ENCODE measurements around the gene WASL. TPM values are rescaled to one million over a fixed set of nuclear protein-coding genes. Genes with fewer than 3 reads are reported as not detected.

Gene WASL
- total RNA-seq, 1 donor from 2014 or later, result 35.0 TPM

DNA sequence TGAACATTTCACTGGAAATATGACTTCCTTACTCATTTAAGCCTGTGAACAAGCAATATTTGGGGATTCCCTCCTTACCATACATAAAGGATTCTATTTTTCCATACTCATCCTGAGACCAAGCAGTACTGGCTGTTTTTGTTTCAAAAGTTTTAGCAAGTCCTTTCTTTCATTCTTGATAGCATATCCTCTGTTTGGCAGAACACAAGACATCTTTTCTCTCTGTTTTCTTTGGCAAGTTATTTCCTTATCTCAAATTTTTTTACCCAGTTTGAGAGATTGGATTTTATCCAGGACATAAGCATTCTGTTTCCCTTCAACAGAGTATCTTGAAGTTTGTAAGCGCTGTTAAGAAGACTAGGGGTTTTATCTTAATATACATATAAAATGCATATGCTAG, 3.0 kb upstream of the WASL start:
- DNase-seq (ENCODE audit: low spot score in 2 of 2, unreplicated experiment in 2 of 2), result no peak
- Mint-ChIP-seq H3K9me3 (no peaks in the 10 kb centered on the region), H3K36me3 (no peaks in the 10 kb centered on the region), H3K4me1 (peaks cover 40% of the 10 kb centered on the region), H3K27me3 (ENCODE audit: low read depth) (no peaks in the 10 kb centered on the region), H3K27ac (peak overlapping the region; percentile 83), H3K4me3 (peak overlapping the region; percentile 7)
- TF ChIP-seq, protein P1, sequence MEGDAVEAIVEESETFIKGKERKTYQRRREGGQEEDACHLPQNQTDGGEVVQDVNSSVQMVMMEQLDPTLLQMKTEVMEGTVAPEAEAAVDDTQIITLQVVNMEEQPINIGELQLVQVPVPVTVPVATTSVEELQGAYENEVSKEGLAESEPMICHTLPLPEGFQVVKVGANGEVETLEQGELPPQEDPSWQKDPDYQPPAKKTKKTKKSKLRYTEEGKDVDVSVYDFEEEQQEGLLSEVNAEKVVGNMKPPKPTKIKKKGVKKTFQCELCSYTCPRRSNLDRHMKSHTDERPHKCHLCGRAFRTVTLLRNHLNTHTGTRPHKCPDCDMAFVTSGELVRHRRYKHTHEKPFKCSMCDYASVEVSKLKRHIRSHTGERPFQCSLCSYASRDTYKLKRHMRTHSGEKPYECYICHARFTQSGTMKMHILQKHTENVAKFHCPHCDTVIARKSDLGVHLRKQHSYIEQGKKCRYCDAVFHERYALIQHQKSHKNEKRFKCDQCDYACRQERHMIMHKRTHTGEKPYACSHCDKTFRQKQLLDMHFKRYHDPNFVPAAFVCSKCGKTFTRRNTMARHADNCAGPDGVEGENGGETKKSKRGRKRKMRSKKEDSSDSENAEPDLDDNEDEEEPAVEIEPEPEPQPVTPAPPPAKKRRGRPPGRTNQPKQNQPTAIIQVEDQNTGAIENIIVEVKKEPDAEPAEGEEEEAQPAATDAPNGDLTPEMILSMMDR (IDR thresholded peaks at IDR 0.05; ENCODE audit: unreplicated experiment), result no peak

DNA sequence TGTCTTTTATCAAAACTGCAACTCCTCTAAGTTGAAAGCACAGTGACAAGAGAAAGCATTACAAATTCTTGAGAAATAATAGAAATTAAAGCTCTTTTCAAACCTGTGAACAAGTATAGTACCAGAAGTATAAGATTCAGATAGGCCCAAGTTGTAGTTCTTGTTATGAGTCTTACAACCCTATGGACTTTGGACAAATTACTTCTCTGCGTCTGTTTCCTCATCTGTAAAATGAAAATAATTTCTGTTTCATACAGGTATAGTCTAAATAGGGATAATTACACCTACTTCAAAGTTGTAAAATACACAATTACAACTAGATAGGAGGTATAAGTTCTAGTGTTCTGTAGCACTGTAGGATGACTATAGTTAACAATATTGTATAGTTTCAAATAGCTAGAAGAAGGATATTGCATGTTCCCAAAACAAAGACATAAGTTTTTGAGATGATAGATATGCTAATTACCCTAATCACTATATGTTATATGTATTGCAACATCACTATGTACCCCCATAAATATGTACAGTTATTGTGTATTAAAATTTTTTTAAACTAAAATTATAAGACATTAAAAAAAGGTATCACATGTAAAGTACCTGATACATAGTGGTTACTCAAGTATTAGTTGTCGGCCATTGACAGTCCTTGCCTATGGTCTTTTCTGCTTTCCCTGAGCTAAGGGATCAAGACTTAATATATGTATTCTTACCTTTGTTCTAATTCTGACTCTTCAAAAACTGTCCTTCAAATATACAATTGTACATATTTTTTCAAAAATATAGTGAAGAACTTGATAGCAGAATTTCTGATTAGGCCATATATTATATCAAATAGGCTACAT, 1.8 kb upstream of the WASL start:
- no peak for DNase-seq (ENCODE audit: low spot score in 2 of 2, unreplicated experiment in 2 of 2)
- Mint-ChIP-seq H3K9me3 (no peaks in the 10 kb centered on the region), H3K36me3 (no peaks in the 10 kb centered on the region), H3K4me1 (peaks cover 52% of the 10 kb centered on the region), H3K4me3 (peak overlapping the region; percentile 54), H3K27ac (peak overlapping the region; percentile 70), H3K27me3 (ENCODE audit: low read depth) (no peaks in the 10 kb centered on the region)
- TF ChIP-seq, protein P1 (IDR thresholded peaks at IDR 0.05; ENCODE audit: unreplicated experiment), result no peak

DNA sequence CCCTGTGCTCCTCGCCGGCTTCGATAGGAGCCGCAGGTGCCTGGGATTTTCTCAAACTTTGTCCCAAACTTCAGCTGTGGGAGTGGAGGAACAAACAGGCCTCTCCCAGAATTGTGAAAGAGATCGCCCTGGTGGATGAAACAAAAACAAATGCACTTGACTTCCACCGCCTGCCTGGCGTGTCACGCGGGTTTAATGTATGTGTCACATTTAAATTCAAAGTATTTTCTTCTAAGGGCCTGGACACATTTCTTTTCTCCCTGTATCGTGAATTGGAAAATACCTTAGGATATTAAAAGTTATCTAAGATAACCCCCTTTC, 694 bp upstream of the WASL start:
- Mint-ChIP-seq H3K27ac (peak overlapping the region; percentile 100), H3K9me3 (no peaks in the 10 kb centered on the region), H3K4me1 (peaks cover 62% of the 10 kb centered on the region), H3K27me3 (ENCODE audit: low read depth) (no peaks in the 10 kb centered on the region), H3K4me3 (peak overlapping the region; percentile 97), H3K36me3 (no peaks in the 10 kb centered on the region)
- TF ChIP-seq, protein P1 (IDR thresholded peaks at IDR 0.05; ENCODE audit: unreplicated experiment), result no peak
- no peak for DNase-seq (ENCODE audit: low spot score in 2 of 2, unreplicated experiment in 2 of 2)

DNA sequence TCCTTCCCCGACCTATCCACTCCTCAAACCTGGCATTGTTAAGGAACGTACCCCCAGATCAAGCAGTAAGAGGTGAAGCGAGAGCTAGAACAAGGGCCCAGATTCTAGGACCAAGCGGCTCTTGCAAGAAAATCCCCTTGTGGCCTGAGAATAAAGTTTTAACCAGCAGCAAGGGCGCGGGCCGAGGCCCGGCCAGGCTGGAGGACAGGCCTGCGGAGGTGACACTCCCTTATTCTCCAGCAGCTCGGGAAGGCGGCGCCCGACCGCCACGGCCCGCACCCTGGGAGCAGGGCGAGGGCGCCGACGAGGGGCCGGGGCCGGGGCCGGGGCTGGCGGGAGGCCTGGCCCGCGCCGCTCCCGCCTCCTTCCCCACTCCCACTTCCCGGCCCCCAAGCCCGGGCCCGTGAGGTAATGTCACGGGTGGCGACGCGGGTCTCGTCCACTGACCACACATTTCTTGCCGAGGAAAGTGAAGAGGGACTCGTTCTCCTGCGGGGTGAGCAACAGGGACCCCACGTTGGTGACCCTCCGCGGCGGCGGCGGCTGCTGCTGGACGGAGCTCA, 551 bp downstream of the WASL start:
- H3K9me3 Mint-ChIP-seq, result no peaks in the 10 kb centered on the region
- H3K4me1 Mint-ChIP-seq, result peaks cover 71% of the 10 kb centered on the region
- DNase-seq (ENCODE audit: low spot score in 2 of 2, unreplicated experiment in 2 of 2), result peak in 1 of 2 experiments; percentile 61

DNA sequence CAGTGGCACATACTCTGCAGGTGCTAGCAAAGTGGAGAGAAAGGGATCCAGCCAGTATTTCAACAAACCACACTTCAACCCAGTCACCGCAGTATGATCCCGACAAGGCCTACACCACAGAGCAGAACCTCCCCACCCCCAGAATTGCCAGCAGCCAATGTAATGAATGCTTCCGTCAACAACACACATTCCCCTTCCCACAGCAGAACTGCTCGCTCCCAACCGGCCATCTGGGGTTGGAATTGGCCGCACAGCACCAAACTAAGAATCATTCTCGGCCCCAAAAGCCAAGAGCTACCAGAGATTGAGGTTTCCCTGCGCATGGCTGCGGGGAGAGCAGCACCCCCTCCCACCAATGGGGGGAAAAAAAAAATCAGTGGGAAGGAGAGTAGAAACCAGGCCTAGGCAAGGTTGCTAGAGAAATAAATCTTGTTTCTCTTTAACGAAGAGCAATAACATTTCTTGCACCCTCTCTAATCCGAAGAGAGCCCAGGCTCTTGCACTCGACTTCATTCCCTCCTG, 1.1 kb downstream of the WASL start:
- TF ChIP-seq, protein P1 (IDR thresholded peaks at IDR 0.05; ENCODE audit: unreplicated experiment), result no peak
- Mint-ChIP-seq H3K4me1 (peaks cover 74% of the 10 kb centered on the region), H3K27ac (peak overlapping the region; percentile 97), H3K9me3 (no peaks in the 10 kb centered on the region), H3K4me3 (peak overlapping the region; percentile 92), H3K36me3 (no peaks in the 10 kb centered on the region), H3K27me3 (ENCODE audit: low read depth) (no peaks in the 10 kb centered on the region)
- DNase-seq (ENCODE audit: low spot score in 2 of 2, unreplicated experiment in 2 of 2), result peak in 1 of 2 experiments; percentile 52

More for the DNA sequence above, 551 bp downstream of the WASL start:
- TF ChIP-seq, protein P1 (IDR thresholded peaks at IDR 0.05; ENCODE audit: unreplicated experiment), result no peak
- Mint-ChIP-seq H3K4me3 (peak overlapping the region; percentile 92), H3K27me3 (ENCODE audit: low read depth) (no peaks in the 10 kb centered on the region), H3K36me3 (no peaks in the 10 kb centered on the region), H3K27ac (peak overlapping the region; percentile 97)
